OCI-LY1 (cell line): ENCODE data around the gene NFIX.

ENCODE experiments used
- H2AFZ ChIP-seq: fragments of 200-600 bp; sonication (generic), shearing (Covaris generic); 2 replicates; pipeline ENCODE4 v1.6.0; 2014; ENCODE audit warnings: antibody characterized with exemption, mild to moderate bottlenecking, low read length
- H3F3A ChIP-seq: fragments of 200-600 bp; sonication (generic), shearing (Covaris generic); 2 replicates; pipeline ENCODE4 v1.6.0; 2014; ENCODE audit warnings: mild to moderate bottlenecking, antibody characterized with exemption, low read length, moderate library complexity; ENCODE audit not compliant: insufficient read depth
- H3K27ac ChIP-seq: fragments of 200-600 bp; sonication (generic); 2 replicates; pipeline ENCODE4 v1.5.1; 2014; ENCODE audit warnings: low read length, mixed run types, mild to moderate bottlenecking, low read depth; ENCODE audit not compliant: poor library complexity, severe bottlenecking
- H3K27me3 ChIP-seq: fragments of 200-600 bp; sonication (generic); 2 replicates; pipeline ENCODE4 v1.6.0; 2014; ENCODE audit warnings: antibody characterized with exemption, mild to moderate bottlenecking, low read length, moderate library complexity; ENCODE audit not compliant: insufficient read depth
- H3K36me3 ChIP-seq: fragments of 200-600 bp; sonication (generic); 2 replicates; pipeline ENCODE4 v1.6.1; 2014; ENCODE audit warnings: mild to moderate bottlenecking, antibody characterized with exemption, low read length, moderate library complexity, mixed read lengths; ENCODE audit not compliant: insufficient read depth
- H3K4me1 ChIP-seq: fragments of 200-600 bp; sonication (generic); 2 replicates; pipeline ENCODE4 v1.5.1; 2014; ENCODE audit warnings: mild to moderate bottlenecking, low read length, moderate library complexity; ENCODE audit not compliant: insufficient read depth, severe bottlenecking
- H3K4me2 ChIP-seq: fragments of 200-600 bp; sonication (generic), shearing (Covaris generic); 2 replicates; pipeline ENCODE4 v1.6.1; 2014; ENCODE audit warnings: low read length
- H3K4me3 ChIP-seq: fragments of 200-600 bp; sonication (generic); 2 replicates; pipeline ENCODE4 v1.5.1; 2014; ENCODE audit warnings: low read length, low read depth, mild to moderate bottlenecking, mixed read lengths; ENCODE audit not compliant: poor library complexity, severe bottlenecking
- H3K79me2 ChIP-seq: fragments of 200-600 bp; shearing (Covaris generic); 2 replicates; pipeline ENCODE4 v1.6.1; 2016; ENCODE audit warnings: mixed run types, low read length, mixed read lengths; ENCODE audit not compliant: insufficient read depth
- H3K9ac ChIP-seq: fragments of 200-600 bp; sonication (generic), shearing (Covaris generic); 2 replicates; pipeline ENCODE4 v1.6.1; 2014; ENCODE audit warnings: mild to moderate bottlenecking, low read length, mixed read lengths
- H3K9me2 ChIP-seq: fragments of 200-600 bp; sonication (generic), shearing (Covaris generic); 2 replicates; pipeline ENCODE4 v1.6.1; 2014; ENCODE audit warnings: low read depth, mild to moderate bottlenecking, low read length, mixed read lengths
- H3K9me3 ChIP-seq: fragments of 200-600 bp; shearing (Covaris generic); 2 replicates; pipeline ENCODE4 v1.6.1; 2014; ENCODE audit warnings: low read length, mixed read lengths
- H4K20me1 ChIP-seq: fragments of 200-600 bp; sonication (generic), shearing (Covaris generic); 2 replicates; pipeline ENCODE4 v1.6.0; 2016; ENCODE audit warnings: mild to moderate bottlenecking, low read length; ENCODE audit not compliant: insufficient read depth
- CTCF ChIP-seq: fragments of 200-600 bp; sonication (generic), shearing (Covaris generic); IDR thresholded peaks from 2 replicates; pipeline ENCODE4 v1.5.1; 2017; ENCODE audit warnings: mild to moderate bottlenecking, antibody characterized with exemption, low read length, moderate library complexity, mixed read lengths
- EZH2 ChIP-seq: fragments of 200-600 bp; sonication (generic), shearing (Covaris generic); IDR thresholded peaks from 2 replicates; pipeline ENCODE4 v1.8.0; 2017; ENCODE audit warnings: borderline replicate concordance, mixed run types, mild to moderate bottlenecking, antibody characterized with exemption, low read length, moderate library complexity, mixed read lengths

NFIX gene

GRCh38 chr19:13040948-13041292, 45.6 kb downstream of the NFIX start:
- Histone ChIP-seq H3K27me3 (peaks cover 3% of the 10 kb centered on the region; the same call in 1 of the 2 replicates), H3K9me2 (no peaks in the 10 kb centered on the region), H3K27ac (no peak overlapping the region), H3K4me1 (no peaks in the 10 kb centered on the region), H3K79me2 (no peaks in the 10 kb centered on the region), H4K20me1 (no peaks in the 10 kb centered on the region), H3F3A (no peaks in the 10 kb centered on the region), H3K9me3 (no peaks in the 10 kb centered on the region), H3K36me3 (no peaks in the 10 kb centered on the region), H3K9ac (no peak overlapping the region), H2AFZ (no peak overlapping the region), H3K4me2 (no peak overlapping the region), H3K4me3 (no peak overlapping the region)
- no peak for TF ChIP-seq CTCF
- TF ChIP-seq EZH2: no peak

DNA sequence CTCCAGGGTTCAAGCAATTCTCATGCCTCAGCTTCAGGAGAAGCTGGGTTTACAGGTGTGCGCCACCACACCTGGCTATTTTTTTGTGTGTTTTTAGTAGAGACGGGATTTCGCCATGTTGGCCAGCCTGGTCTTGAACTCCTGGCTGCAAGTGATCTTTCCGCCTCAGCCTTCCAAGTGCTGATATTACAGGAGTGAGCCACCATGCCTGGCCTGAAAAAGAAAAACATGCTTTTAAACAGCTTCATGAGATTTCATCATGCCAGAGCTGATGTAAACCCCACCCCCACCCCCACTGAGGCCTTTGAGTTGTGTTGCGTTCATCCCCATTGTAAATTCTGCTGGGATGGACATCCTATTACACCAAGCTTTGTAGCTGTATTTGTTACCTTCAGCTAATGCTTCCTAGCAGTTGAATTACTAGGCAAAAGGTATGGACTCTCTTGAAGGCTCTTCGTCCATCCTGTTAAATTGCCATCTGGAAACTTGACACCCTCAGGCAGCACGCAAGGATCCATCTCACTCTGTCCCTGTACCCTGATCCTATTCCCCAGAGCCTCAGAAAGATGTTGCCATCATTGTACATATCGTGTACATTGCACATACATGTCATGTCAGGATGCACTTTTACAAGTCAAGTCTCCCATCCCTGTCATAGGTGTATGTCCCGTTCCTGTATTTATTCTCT, 47.3 kb downstream of the NFIX start:
- TF ChIP-seq EZH2 (no peak), CTCF (no peak)
- Histone ChIP-seq H3K9me2 (no peaks in the 10 kb centered on the region), H3K79me2 (no peaks in the 10 kb centered on the region), H3K4me1 (no peaks in the 10 kb centered on the region), H3K4me2 (no peak overlapping the region), H4K20me1 (no peaks in the 10 kb centered on the region), H3K9ac (no peak overlapping the region), H3K27ac (no peak overlapping the region), H3K4me3 (no peak overlapping the region), H3F3A (no peaks in the 10 kb centered on the region), H3K27me3 (peaks cover 7% of the 10 kb centered on the region; the same call in 1 of the 2 replicates), H2AFZ (no peak overlapping the region), H3K9me3 (no peaks in the 10 kb centered on the region), H3K36me3 (no peaks in the 10 kb centered on the region)

- no peaks in the 10 kb centered on the region for H3K9me3 ChIP-seq
- no peak overlapping the region for H2AFZ ChIP-seq
- no peak overlapping the region for H3K4me2 ChIP-seq
- H3K4me3 ChIP-seq: no peak overlapping the region
- TF ChIP-seq EZH2 (no peak), CTCF (no peak)
- H3K9me2 ChIP-seq: no peaks in the 10 kb centered on the region
- H3K79me2 ChIP-seq: no peaks in the 10 kb centered on the region
- H3K4me1 ChIP-seq: no peaks in the 10 kb centered on the region
- H3F3A ChIP-seq: no peaks in the 10 kb centered on the region
- no peaks in the 10 kb centered on the region for H4K20me1 ChIP-seq
- no peak overlapping the region for H3K9ac ChIP-seq
- no peak overlapping the region for H3K27ac ChIP-seq
- peaks cover 7% of the 10 kb centered on the region; the same call in 1 of the 2 replicates for H3K27me3 ChIP-seq
- H3K36me3 ChIP-seq: no peaks in the 10 kb centered on the region
Observed at GRCh38 chr19:13043285-13043684, 48.0 kb downstream of the NFIX start.
